Neuronal stem cell (in vitro differentiated cells): Measurements from ENCODE around the gene HERC3.
A peak's percentile ranks its signal among the peaks of the same experiment; 100 is the strongest.
"Not testable (repeated sequence)": the region's sequence is repeated elsewhere in the genome, so short reads cannot be mapped to it uniquely, and the experiment has no call there.

Source experiments
- DNase-seq: peaks from one replicate; pipeline ENCODE4 v3.0.0-alpha.2; 2013; ENCODE audit warnings: low spot score
- H2AFZ ChIP-seq: one replicate; pipeline ENCODE4 v1.6.1; 2013; ENCODE audit warnings: mild to moderate bottlenecking, low read length, inconsistent platforms
- H2AK5ac ChIP-seq: 2 replicates; pipeline ENCODE4 v1.6.1; 2013; ENCODE audit warnings: low read depth, mild to moderate bottlenecking, inconsistent platforms, low read length, moderate library complexity, mixed read lengths
- H2BK120ac ChIP-seq: 2 replicates; pipeline ENCODE4 v1.6.1; 2013; ENCODE audit warnings: low read depth, mild to moderate bottlenecking, inconsistent platforms, low read length, moderate library complexity, mixed read lengths
- H2BK12ac ChIP-seq: one replicate; pipeline ENCODE4 v1.6.1; 2013; ENCODE audit warnings: low read length, inconsistent platforms
- H2BK15ac ChIP-seq: 2 replicates; pipeline ENCODE4 v1.6.1; 2013; ENCODE audit warnings: mild to moderate bottlenecking, low read length, inconsistent platforms, mixed read lengths
- H2BK5ac ChIP-seq: one replicate; pipeline ENCODE4 v1.6.1; 2013; ENCODE audit warnings: inconsistent platforms, mild to moderate bottlenecking, low read length, moderate library complexity
- H3K14ac ChIP-seq: one replicate; pipeline ENCODE4 v1.6.1; 2013; ENCODE audit warnings: low read length, inconsistent platforms
- H3K18ac ChIP-seq: 2 replicates; pipeline ENCODE4 v1.6.1; 2013; ENCODE audit warnings: low read length, inconsistent platforms
- H3K23ac ChIP-seq: 2 replicates; pipeline ENCODE4 v1.6.1; 2013; ENCODE audit warnings: low read depth, mild to moderate bottlenecking, mixed read lengths, low read length, inconsistent platforms; ENCODE audit not compliant: poor library complexity
- H3K27ac ChIP-seq: replicated peaks from 3 replicates; pipeline ENCODE4 v1.5.1; 2013; ENCODE audit warnings: low read length, inconsistent platforms
- H3K27me3 ChIP-seq, 3 experiments: 2 replicates each; pipeline ENCODE4 v1.6.1; 2013; ENCODE audit warnings: low read length in 3 of 3, mild to moderate bottlenecking in 2 of 3, inconsistent platforms in 1 of 3, low read depth in 1 of 3, mixed read lengths in 1 of 3, moderate library complexity in 1 of 3; ENCODE audit not compliant: control insufficient read depth in 3 of 3, insufficient read depth in 3 of 3
- H3K36me3 ChIP-seq, 2 donors: replicated peaks in 1 of 2; 2 replicates each; pipeline ENCODE4 v1.6.1; 2013; ENCODE audit warnings: low read length in 2 of 2; ENCODE audit not compliant: control insufficient read depth in 2 of 2, insufficient read depth in 2 of 2
- H3K4ac ChIP-seq: 2 replicates; pipeline ENCODE4 v1.6.1; 2013; ENCODE audit warnings: inconsistent platforms, mild to moderate bottlenecking, low read length, moderate library complexity
- H3K4me1 ChIP-seq, 2 donors: 1 replicate in 1 of 2; 2 replicates in 1 of 2; pipeline ENCODE4 v1.6.1; 2013; ENCODE audit warnings: low read length in 2 of 2, low read depth in 1 of 2; ENCODE audit not compliant: control insufficient read depth in 2 of 2, insufficient read depth in 1 of 2
- H3K4me2 ChIP-seq: one replicate; pipeline ENCODE4 v1.6.1; 2013; ENCODE audit warnings: mild to moderate bottlenecking, low read length, inconsistent platforms; ENCODE audit not compliant: insufficient read depth, poor library complexity, severe bottlenecking
- H3K4me3 ChIP-seq, 2 donors: 2 replicates each; pipeline ENCODE4 v1.5.1; 2013; ENCODE audit warnings: low read length in 2 of 2, mild to moderate bottlenecking in 2 of 2, inconsistent platforms in 1 of 2, moderate library complexity in 1 of 2
- H3K79me1 ChIP-seq: one replicate; pipeline ENCODE4 v1.6.1; 2013; ENCODE audit warnings: low read depth, mild to moderate bottlenecking, inconsistent platforms, low read length, moderate library complexity
- H3K9ac ChIP-seq: one replicate; pipeline ENCODE4 v1.6.1; 2013; ENCODE audit warnings: mild to moderate bottlenecking, low read depth, low read length, inconsistent platforms; ENCODE audit not compliant: poor library complexity
- H3K9me3 ChIP-seq, 2 donors: replicated peaks in 1 of 2; 2 replicates each; pipeline versions ENCODE3 to v1.6.1; 2013; ENCODE audit warnings: low read length in 2 of 2, mild to moderate bottlenecking in 2 of 2, inconsistent platforms in 1 of 2, low read depth in 1 of 2, mixed read lengths in 1 of 2, moderate library complexity in 1 of 2; ENCODE audit not compliant: control insufficient read depth in 2 of 2, insufficient read depth in 1 of 2
- H4K8ac ChIP-seq: one replicate; pipeline ENCODE4 v1.6.1; 2013; ENCODE audit warnings: low read depth, mild to moderate bottlenecking, inconsistent platforms, low read length, moderate library complexity
- H4K91ac ChIP-seq: one replicate; pipeline ENCODE4 v1.6.1; 2013; ENCODE audit warnings: low read length, low read depth, mild to moderate bottlenecking, inconsistent platforms; ENCODE audit not compliant: poor library complexity
- WGBS, 2 donors: extraction: QIAGEN DNeasy Blood & Tissue Kit; methylation state at CpG; one replicate each; pipeline ENCODE4 v1.1.7; 2013; ENCODE audit warnings: missing lambda C conversion rate in 2 of 2, mixed read lengths in 1 of 2; ENCODE audit not compliant: insufficient read length in 2 of 2, insufficient replicate concordance in 1 of 2; ENCODE audit errors: extremely low coverage in 2 of 2; 5-methylcytosine and 5-hydroxymethylcytosine counted together

HERC3 gene

GRCh38 chr4:88609387-88609786 is 17.1 kb downstream of the HERC3 start:
- no CpG with 5 or more reads among the region's 3 CpGs for WGBS, 2 donors
- no peak overlapping the region for H3K4me2 ChIP-seq
- DNase-seq = no peak
- peaks cover 0 to 4% of the 10 kb centered on the region in 2 donors for H3K4me1 ChIP-seq
- H2BK120ac ChIP-seq = no peak overlapping the region
- no peak overlapping the region for H3K23ac ChIP-seq
- H3K9ac ChIP-seq = no peak overlapping the region
- no peak overlapping the region for H2AK5ac ChIP-seq
- no peak overlapping the region for H2AFZ ChIP-seq
- no peaks in the 10 kb centered on the region for H3K36me3 ChIP-seq
- H3K4me3 ChIP-seq = no peak overlapping the region
- H3K27me3 ChIP-seq = no peaks in the 10 kb centered on the region
- H3K18ac ChIP-seq = no peak overlapping the region
- H3K14ac ChIP-seq = no peak overlapping the region
- H2BK12ac ChIP-seq = no peak overlapping the region
- no peaks in the 10 kb centered on the region for H3K79me1 ChIP-seq
- H3K27ac ChIP-seq = no peak overlapping the region
- H4K91ac ChIP-seq = no peak overlapping the region
- H2BK15ac ChIP-seq = no peak overlapping the region
- H2BK5ac ChIP-seq = no peak overlapping the region
- H4K8ac ChIP-seq = no peak overlapping the region
- H3K9me3 ChIP-seq = peaks cover 0 to 4% of the 10 kb centered on the region in 2 donors
- H3K4ac ChIP-seq = no peak overlapping the region

GRCh38 chr4:88609794-88610193 is 17.5 kb downstream of the HERC3 start:
- H3K4me3 ChIP-seq, H3K23ac ChIP-seq, H2AK5ac ChIP-seq, DNase-seq, H2BK12ac ChIP-seq, H3K4me1 ChIP-seq, H3K9me3 ChIP-seq, H4K8ac ChIP-seq, H3K4me2 ChIP-seq, H3K27ac ChIP-seq, H2AFZ ChIP-seq, H2BK5ac ChIP-seq, H4K91ac ChIP-seq, H3K9ac ChIP-seq, H3K79me1 ChIP-seq, H2BK15ac ChIP-seq, H3K4ac ChIP-seq, H3K36me3 ChIP-seq, H3K18ac ChIP-seq, H3K14ac ChIP-seq, H3K27me3 ChIP-seq, H2BK120ac ChIP-seq: not testable (repeated sequence)
- WGBS, 2 donors = no CpG with 5 or more reads among the region's 5 CpGs

DNA sequence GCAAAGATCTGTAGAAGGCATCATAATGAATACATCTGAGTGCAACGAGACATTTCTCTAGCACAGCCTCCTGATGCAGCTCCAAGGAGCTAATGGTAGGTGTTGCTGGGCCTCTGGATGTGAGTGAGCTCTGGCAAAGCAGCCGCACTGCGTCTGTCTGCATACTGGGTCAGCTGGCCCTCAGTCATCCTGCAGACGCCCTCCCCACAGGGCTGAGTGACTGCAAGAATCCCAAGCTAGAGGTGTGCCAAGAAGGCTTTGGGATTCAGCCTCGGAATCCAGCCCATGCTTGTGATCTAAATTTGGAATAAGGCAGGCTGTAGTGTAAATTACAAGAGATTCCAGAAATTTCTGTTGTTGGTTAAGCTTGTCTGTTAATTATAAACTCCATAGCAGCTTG is 18.5 kb downstream of the HERC3 start:
- H2AFZ ChIP-seq = no peak overlapping the region
- no peaks in the 10 kb centered on the region for H3K79me1 ChIP-seq
- H3K27ac ChIP-seq = no peak overlapping the region
- H2BK120ac ChIP-seq = no peak overlapping the region
- H2AK5ac ChIP-seq = no peak overlapping the region
- WGBS, 2 donors = no CpG with 5 or more reads among the region's 5 CpGs
- no peaks in the 10 kb centered on the region for H3K27me3 ChIP-seq
- no peak overlapping the region for H4K91ac ChIP-seq
- no peak overlapping the region for H2BK5ac ChIP-seq
- H4K8ac ChIP-seq = no peak overlapping the region
- H3K4me2 ChIP-seq = no peak overlapping the region
- H3K23ac ChIP-seq = no peak overlapping the region
- H3K9ac ChIP-seq = peak overlapping the region; percentile 12
- no peak overlapping the region for H3K14ac ChIP-seq
- H3K9me3 ChIP-seq = peaks cover 0 to 4% of the 10 kb centered on the region in 2 donors
- H3K4me3 ChIP-seq = no peak overlapping the region
- H2BK12ac ChIP-seq = no peak overlapping the region
- no peak overlapping the region for H3K4ac ChIP-seq
- no peaks in the 10 kb centered on the region for H3K36me3 ChIP-seq
- H3K18ac ChIP-seq = no peak overlapping the region
- DNase-seq = no peak
- peaks cover 0 to 4% of the 10 kb centered on the region in 2 donors for H3K4me1 ChIP-seq
- H2BK15ac ChIP-seq = no peak overlapping the region

GRCh38 chr4:88613417-88613875 is 21.2 kb downstream of the HERC3 start:
- Histone ChIP-seq H3K9me3 (no peaks in the 10 kb centered on the region), H3K4me1 (peaks cover 0 to 4% of the 10 kb centered on the region in 2 donors), H3K14ac (no peak overlapping the region), H3K4ac (no peak overlapping the region), H2AFZ (peak overlapping the region; percentile 61), H3K4me2 (no peak overlapping the region), H3K27me3 (no peaks in the 10 kb centered on the region), H2BK5ac (no peak overlapping the region), H2AK5ac (no peak overlapping the region), H3K23ac (no peak overlapping the region), H3K36me3 (no peaks in the 10 kb centered on the region), H2BK12ac (no peak overlapping the region), H3K27ac (no peak overlapping the region), H3K9ac (no peak overlapping the region), H2BK15ac (no peak overlapping the region), H3K79me1 (no peaks in the 10 kb centered on the region), H4K91ac (no peak overlapping the region), H3K4me3 (no peak overlapping the region), H4K8ac (no peak overlapping the region), H3K18ac (no peak overlapping the region), H2BK120ac (no peak overlapping the region)
- DNase-seq = no peak
- no CpG with 5 or more reads among the region's 5 CpGs for WGBS, 2 donors
